Cardiac atrium fibroblast (primary cell): ENCODE data around the gene MEGF8. TPM values are rescaled to one million over a fixed set of nuclear protein-coding genes. Genes with fewer than 3 reads are reported as not detected.

Experiments
- total RNA-seq: library from RNA; depleted of rRNA; stranded (reverse); fragments of >200 nt; gene quantifications from 2 replicates; pipeline ENCODE4 v1.2.3, GENCODE V29; 2015

Gene MEGF8
- 29.1 and 34.3 TPM in 2 replicates for total RNA-seq

GRCh38 chr19:42325308-42325895 is at the start of gene MEGF8:
TSS of gene MEGF8 (plus strand) at chr19:42325635. CDS start at chr19:42326244, 609 bp downstream.

GRCh38 chr19:42301646-42302203 is 23.7 kb upstream of the MEGF8 start, which contains the start of gene PRR19:
TSS of gene PRR19 (plus strand) at chr19:42302132. CDS start at chr19:42309585, 7,453 bp downstream.

GRCh38 chr19:42313096-42313839 is 12.2 kb upstream of the MEGF8 start, which contains the start of gene TMEM145:
TSS of gene TMEM145 (plus strand) at chr19:42313309. CDS start at chr19:42313377, 68 bp downstream.

GRCh38 chr19:42389899-42390298 is 64.5 kb downstream of the MEGF8 start, which contains the start of gene CNFN:
TSS of gene CNFN (minus strand) at chr19:42390297. CDS start at chr19:42389037, 1,260 bp downstream.

GRCh38 chr19:42427313-42427712 is 101.9 kb downstream of the MEGF8 start, which contains the start of gene LIPE:
TSS of gene LIPE (minus strand) at chr19:42427388. CDS start at chr19:42427149, 239 bp downstream.

Other genes with a start within 250 kb of the MEGF8 start
- gene ZNF574, start 249.5 kb upstream of the MEGF8 start, total RNA-seq, result 10.3 and 13.3 TPM in 2 replicates
- 2.9 TPM in 1 of 2 replicates, not detected in the other for gene POU2F2, start 193.2 kb upstream of the MEGF8 start, total RNA-seq
- gene DEDD2, start 108.0 kb upstream of the MEGF8 start, total RNA-seq, result 30.7 and 37.1 TPM in 2 replicates
- gene ZNF526, start 105.3 kb upstream of the MEGF8 start, total RNA-seq, result 8.7 and 9.1 TPM in 2 replicates
- gene GSK3A, start 83.0 kb upstream of the MEGF8 start, total RNA-seq, result 17.0 and 19.3 TPM in 2 replicates
- gene ERF, start 70.5 kb upstream of the MEGF8 start, total RNA-seq, result 51.8 and 66.6 TPM in 2 replicates
- gene CIC, start 56.4 kb upstream of the MEGF8 start, total RNA-seq, result 28.9 and 32.9 TPM in 2 replicates
- not detected in 2 replicates for gene PRR19, start 23.5 kb upstream of the MEGF8 start, total RNA-seq
- 15.1 and 17.1 TPM in 2 replicates for gene PAFAH1B3, start 23.0 kb upstream of the MEGF8 start, total RNA-seq
- 1.3 TPM in 1 of 2 replicates, not detected in the other for gene TMEM145, start 12.3 kb upstream of the MEGF8 start, total RNA-seq
- gene CNFN, start 64.7 kb downstream of the MEGF8 start, total RNA-seq, result not detected in 2 replicates
- gene LIPE, start 101.8 kb downstream of the MEGF8 start, total RNA-seq, result 2.2 and 3.4 TPM in 2 replicates
- not detected in 2 replicates for gene CXCL17, start 117.3 kb downstream of the MEGF8 start, total RNA-seq
- gene CEACAM1, start 202.8 kb downstream of the MEGF8 start, total RNA-seq, result 0.49 TPM in 1 of 2 replicates, not detected in the other